IPS-20b (cell line): Measurements from ENCODE around the gene HESX1.

Experiments
- H3K27ac ChIP-seq: one replicate; pipeline ENCODE4 v1.5.1; 2013; ENCODE audit warnings: low read length
- H3K27me3 ChIP-seq: 2 replicates; pipeline ENCODE4 v1.6.1; 2013; ENCODE audit warnings: mild to moderate bottlenecking, low read length, inconsistent platforms; ENCODE audit not compliant: insufficient read depth
- H3K36me3 ChIP-seq: 2 replicates; pipeline ENCODE4 v1.6.1; 2013; ENCODE audit warnings: low read depth, mild to moderate bottlenecking, inconsistent platforms, low read length, moderate library complexity; ENCODE audit not compliant: insufficient read depth
- H3K4me1 ChIP-seq: 2 replicates; pipeline ENCODE4 v1.6.1; 2013; ENCODE audit warnings: mild to moderate bottlenecking, control low read depth, inconsistent platforms, low read length, moderate library complexity; ENCODE audit not compliant: insufficient read depth
- H3K4me3 ChIP-seq: 2 replicates; pipeline ENCODE4 v1.5.1; 2013; ENCODE audit warnings: mild to moderate bottlenecking, low read length, inconsistent platforms
- H3K9ac ChIP-seq: 2 replicates; pipeline ENCODE4 v1.6.1; 2013; ENCODE audit warnings: low read depth, mild to moderate bottlenecking, inconsistent platforms, low read length, moderate library complexity
- H3K9me3 ChIP-seq: 2 replicates; pipeline ENCODE4 v1.6.1; 2013; ENCODE audit warnings: mild to moderate bottlenecking, low read depth, low read length, inconsistent platforms; ENCODE audit not compliant: insufficient read depth

HESX1 gene

GRCh38 chr3:57154470-57155309, 45.1 kb downstream of the HESX1 start:
- no peaks in the 10 kb centered on the region for H3K9me3 ChIP-seq
- peaks cover 30% of the 10 kb centered on the region for H3K27me3 ChIP-seq
- H3K9ac ChIP-seq = 0 out of 2 replicates have a peak overlapping the region, but pooled peaks have one; percentile 23
- H3K4me1 ChIP-seq = peaks cover 74% of the 10 kb centered on the region
- H3K27ac ChIP-seq = no peak overlapping the region
- H3K4me3 ChIP-seq = no peak overlapping the region
- peaks cover 6% of the 10 kb centered on the region; the same call in 1 of the 2 replicates for H3K36me3 ChIP-seq

- peak overlapping the region; percentile 50; the same call in 1 of the 2 replicates for H3K9ac ChIP-seq
- no peaks in the 10 kb centered on the region for H3K9me3 ChIP-seq
- H3K4me1 ChIP-seq = peaks cover 57% of the 10 kb centered on the region
- H3K36me3 ChIP-seq = peaks cover 13% of the 10 kb centered on the region; the same call in 1 of the 2 replicates
- peak overlapping the region; percentile 33; the same call in 1 of the 2 replicates for H3K4me3 ChIP-seq
- peaks cover 17% of the 10 kb centered on the region for H3K27me3 ChIP-seq
- no peak overlapping the region for H3K27ac ChIP-seq
These were observed 47.3 kb downstream of the HESX1 start for GRCh38 chr3:57152151-57153143.

- H3K27ac ChIP-seq = no peak overlapping the region
- H3K4me3 ChIP-seq = peak overlapping the region; percentile 33; the same call in 1 of the 2 replicates
- H3K9me3 ChIP-seq = no peaks in the 10 kb centered on the region
- peak overlapping the region; percentile 50; the same call in 1 of the 2 replicates for H3K9ac ChIP-seq
- H3K4me1 ChIP-seq = peaks cover 50% of the 10 kb centered on the region
- peaks cover 13% of the 10 kb centered on the region; the same call in 1 of the 2 replicates for H3K36me3 ChIP-seq
- peaks cover 10% of the 10 kb centered on the region; the same call in 1 of the 2 replicates for H3K27me3 ChIP-seq
These were observed 48.0 kb downstream of the HESX1 start for GRCh38 chr3:57151749-57152148.

- Histone ChIP-seq H3K9me3 (no peaks in the 10 kb centered on the region), H3K36me3 (peaks cover 13% of the 10 kb centered on the region; the same call in 1 of the 2 replicates), H3K9ac (no peak overlapping the region; the same call in 1 of the 2 replicates), H3K4me1 (peaks cover 44% of the 10 kb centered on the region), H3K4me3 (no peak overlapping the region), H3K27me3 (peaks cover 3% of the 10 kb centered on the region; the same call in 1 of the 2 replicates), H3K27ac (no peak overlapping the region)
These were observed 48.7 kb downstream of the HESX1 start for GRCh38 chr3:57151021-57151449.

- peaks cover 13% of the 10 kb centered on the region; the same call in 1 of the 2 replicates for H3K36me3 ChIP-seq
- no peaks in the 10 kb centered on the region for H3K27me3 ChIP-seq
- H3K9me3 ChIP-seq = no peaks in the 10 kb centered on the region
- H3K27ac ChIP-seq = no peak overlapping the region
- peaks cover 40% of the 10 kb centered on the region for H3K4me1 ChIP-seq
- no peak overlapping the region for H3K4me3 ChIP-seq
- H3K9ac ChIP-seq = no peak overlapping the region; the same call in 1 of the 2 replicates
These were observed 49.6 kb downstream of the HESX1 start for GRCh38 chr3:57150113-57150581.
